ENCODE data around the gene DCLK1.

DNA sequence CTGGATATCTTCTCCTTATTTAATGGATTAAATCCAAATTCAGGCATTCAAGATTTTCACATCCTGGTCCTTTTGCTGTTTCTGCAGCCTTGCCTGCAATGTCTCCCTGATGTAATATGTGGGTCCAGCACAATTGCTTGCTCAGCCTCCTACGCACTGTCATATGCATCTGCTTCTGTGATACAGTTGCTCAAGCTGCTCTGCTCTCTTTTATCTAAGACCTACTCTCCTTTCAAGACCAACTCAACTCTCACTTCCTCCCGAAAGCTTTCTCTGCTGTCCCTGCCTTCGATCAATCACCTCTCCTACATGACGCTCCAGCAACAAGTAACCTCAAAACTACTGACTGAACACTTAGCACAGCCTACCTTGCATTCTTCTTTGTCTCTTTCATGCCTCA lies 138.2 kb downstream of the DCLK1 start:
- TF ChIP-seq, protein P1, sequence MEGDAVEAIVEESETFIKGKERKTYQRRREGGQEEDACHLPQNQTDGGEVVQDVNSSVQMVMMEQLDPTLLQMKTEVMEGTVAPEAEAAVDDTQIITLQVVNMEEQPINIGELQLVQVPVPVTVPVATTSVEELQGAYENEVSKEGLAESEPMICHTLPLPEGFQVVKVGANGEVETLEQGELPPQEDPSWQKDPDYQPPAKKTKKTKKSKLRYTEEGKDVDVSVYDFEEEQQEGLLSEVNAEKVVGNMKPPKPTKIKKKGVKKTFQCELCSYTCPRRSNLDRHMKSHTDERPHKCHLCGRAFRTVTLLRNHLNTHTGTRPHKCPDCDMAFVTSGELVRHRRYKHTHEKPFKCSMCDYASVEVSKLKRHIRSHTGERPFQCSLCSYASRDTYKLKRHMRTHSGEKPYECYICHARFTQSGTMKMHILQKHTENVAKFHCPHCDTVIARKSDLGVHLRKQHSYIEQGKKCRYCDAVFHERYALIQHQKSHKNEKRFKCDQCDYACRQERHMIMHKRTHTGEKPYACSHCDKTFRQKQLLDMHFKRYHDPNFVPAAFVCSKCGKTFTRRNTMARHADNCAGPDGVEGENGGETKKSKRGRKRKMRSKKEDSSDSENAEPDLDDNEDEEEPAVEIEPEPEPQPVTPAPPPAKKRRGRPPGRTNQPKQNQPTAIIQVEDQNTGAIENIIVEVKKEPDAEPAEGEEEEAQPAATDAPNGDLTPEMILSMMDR (IDR thresholded peaks at IDR 0.05; ENCODE audit: poor library complexity) = no peak
- TF ChIP-seq EZH2phosphoT487 (IDR thresholded peaks at IDR 0.05; ENCODE audit: low read depth, severe bottlenecking, unreplicated experiment) (no peak), EZH2 (IDR thresholded peaks at IDR 0.05; ENCODE audit: borderline replicate concordance) (no peak)

Measured in hepatocyte (in vitro differentiated cells).